WTC11 (cell line): Measurements from ENCODE around the gene BCAS3. TPM values are rescaled to one million over a fixed set of nuclear protein-coding genes. Genes with fewer than 3 reads are reported as not detected.

Source experiments
- ATAC-seq: fragments of 200-7000 bp; cut with Tn5 transposase; 2 replicates; pipeline ENCODE4 v1.10.0; 2021; ENCODE audit warnings: mild to moderate bottlenecking, moderate library complexity
- CTCF ChIA-PET: fragments of 300-600 bp; sonication (Branson Sonifier 250); formaldehyde crosslinking; loops from one replicate; lab custom pipeline; 2021; ENCODE audit warnings: antibody characterized with exemption; lab: Charles Lee
- POLR2A ChIA-PET: fragments of 350-600 bp; sonication (Branson Sonifier 250); formaldehyde crosslinking; loops from one replicate; lab custom pipeline; 2021; ENCODE audit warnings: antibody characterized with exemption; lab: Charles Lee
- DNase-seq: peaks from one replicate; pipeline ENCODE4 v3.0.0; 2021; ENCODE audit warnings: low spot score
- H3K27ac Mint-ChIP-seq: 2 replicates; pipeline ENCODE4 v1.8.0; 2021; ENCODE audit warnings: mixed read lengths
- H3K27me3 Mint-ChIP-seq: 2 replicates; pipeline ENCODE4 v1.8.0; 2021; ENCODE audit warnings: low read depth, mild to moderate bottlenecking, moderate library complexity, mixed read lengths
- H3K36me3 Mint-ChIP-seq: 2 replicates; pipeline ENCODE4 v1.8.0; 2021; ENCODE audit warnings: mixed read lengths
- H3K4me1 Mint-ChIP-seq: 2 replicates; pipeline ENCODE4 v1.8.0; 2022; ENCODE audit warnings: mixed read lengths
- H3K4me3 Mint-ChIP-seq: 2 replicates; pipeline ENCODE4 v1.8.0; 2021; ENCODE audit warnings: mild to moderate bottlenecking, moderate library complexity, mixed read lengths
- H3K9me3 Mint-ChIP-seq: 2 replicates; pipeline ENCODE4 v1.8.0; 2021; ENCODE audit warnings: mixed read lengths
- ARID4B ChIP-seq: sonication (generic); formaldehyde crosslinking; IDR thresholded peaks from 2 replicates; pipeline ENCODE4 v1.8.0; 2023; ENCODE audit warnings: missing genetic modification reagents, mild to moderate bottlenecking, borderline replicate concordance
- ELF4 ChIP-seq: sonication (generic); formaldehyde crosslinking; IDR thresholded peaks from 2 replicates; pipeline ENCODE4 v1.8.1; 2022; ENCODE audit warnings: low read depth, mild to moderate bottlenecking, moderate library complexity, missing genetic modification reagents
- ERG ChIP-seq: fragments of 250-450 bp; sonication (Bioruptor Pico); IDR thresholded peaks from 2 replicates; pipeline ENCODE4 v1.8.0; 2021; ENCODE audit warnings: mild to moderate bottlenecking
- ESRRA ChIP-seq: sonication (generic); formaldehyde crosslinking; IDR thresholded peaks from 2 replicates; pipeline ENCODE4 v1.8.1; 2022; ENCODE audit warnings: mild to moderate bottlenecking, missing genetic modification reagents, borderline replicate concordance
- FOXJ3 ChIP-seq: sonication (generic); formaldehyde crosslinking; IDR thresholded peaks from 2 replicates; pipeline ENCODE4 v1.9.0; 2021; ENCODE audit warnings: missing genetic modification reagents, mild to moderate bottlenecking, borderline replicate concordance
- JAZF1 ChIP-seq: fragments of 250-450 bp; sonication (Bioruptor Pico); IDR thresholded peaks from 2 replicates; pipeline ENCODE4 v1.9.0; 2021; ENCODE audit warnings: moderate library complexity, mild to moderate bottlenecking, inconsistent platforms
- MLX ChIP-seq: sonication (generic); formaldehyde crosslinking; IDR thresholded peaks from 2 replicates; pipeline ENCODE4 v1.8.1; 2023; ENCODE audit warnings: mild to moderate bottlenecking, missing genetic modification reagents, moderate library complexity
- NFYB ChIP-seq: sonication (generic); formaldehyde crosslinking; conservative IDR thresholded peaks from 2 replicates; pipeline ENCODE4 v1.8.0; 2022; ENCODE audit warnings: low read depth, missing genetic modification reagents
- NR3C1 ChIP-seq: sonication (generic); formaldehyde crosslinking; conservative IDR thresholded peaks from 2 replicates; pipeline ENCODE4 v1.8.1; 2023; ENCODE audit warnings: low read depth, mild to moderate bottlenecking, missing genetic modification reagents
- TEAD1 ChIP-seq: sonication (generic); formaldehyde crosslinking; IDR thresholded peaks from 2 replicates; pipeline ENCODE4 v1.8.0; 2022; ENCODE audit warnings: mild to moderate bottlenecking, missing genetic modification reagents
- ZNF219 ChIP-seq: sonication (generic); formaldehyde crosslinking; IDR thresholded peaks from 2 replicates; pipeline ENCODE4 v1.8.0; 2023; ENCODE audit warnings: missing genetic modification reagents, mild to moderate bottlenecking, borderline replicate concordance
- ZNF396 ChIP-seq: fragments of 250-450 bp; sonication (Bioruptor Pico); IDR thresholded peaks from 2 replicates; pipeline ENCODE4 v1.8.0; 2021; ENCODE audit warnings: mild to moderate bottlenecking, moderate library complexity, borderline replicate concordance
- ZSCAN18 ChIP-seq: fragments of 250-450 bp; sonication (Bioruptor Pico); IDR thresholded peaks from 2 replicates; pipeline ENCODE4 v2.1.2; 2022; ENCODE audit warnings: mild to moderate bottlenecking, moderate library complexity
- total RNA-seq: library from RNA; stranded (reverse); gene quantifications from 3 replicates; pipeline ENCODE4 v1.2.3, GENCODE V29; 2021
- TF ChIP-seq, protein P1 (sequence below): sonication (generic); formaldehyde crosslinking; IDR thresholded peaks from 2 replicates; pipeline ENCODE4 v1.8.1; 2023; ENCODE audit warnings: mild to moderate bottlenecking, missing genetic modification reagents

Gene BCAS3
- total RNA-seq, 1 experiment from 2014 or later, result 15.5 TPM

- Mint-ChIP-seq H3K4me1 (peaks cover 39% of the 10 kb centered on the region), H3K4me3 (peak overlapping the region; percentile 29), H3K36me3 (peaks cover 9% of the 10 kb centered on the region), H3K27me3 (no peaks in the 10 kb centered on the region), H3K27ac (peak overlapping the region; percentile 90), H3K9me3 (peaks cover 12% of the 10 kb centered on the region)
- ChIA-PET CTCF (interaction anchor here (0.9 to 2.8 kb wide), 2 partner anchors 26 to 58 kb away, joined by 4 to 11 read pairs; no protein-coding TSS in a partner anchor), POLR2A (no interaction called here)
- DNase-seq (no peak), ATAC-seq (peak; percentile 92)
- TF ChIP-seq ERG (CRISPR knock-in tag) (no peak), ZSCAN18 (CRISPR knock-in tag) (no peak), NFYB (CRISPR knock-in tag) (no peak), ESRRA (CRISPR knock-in tag) (no peak), ZNF219 (CRISPR knock-in tag) (no peak), TEAD1 (no peak), MLX (CRISPR knock-in tag) (no peak), NR3C1 (no peak), JAZF1 (CRISPR knock-in tag) (no peak), FOXJ3 (CRISPR knock-in tag) (no peak), ARID4B (CRISPR knock-in tag) (no peak), ZNF396 (no peak)
Observed at GRCh38 chr17:60747069-60747808, 69.6 kb downstream of the BCAS3 start.

DNA sequence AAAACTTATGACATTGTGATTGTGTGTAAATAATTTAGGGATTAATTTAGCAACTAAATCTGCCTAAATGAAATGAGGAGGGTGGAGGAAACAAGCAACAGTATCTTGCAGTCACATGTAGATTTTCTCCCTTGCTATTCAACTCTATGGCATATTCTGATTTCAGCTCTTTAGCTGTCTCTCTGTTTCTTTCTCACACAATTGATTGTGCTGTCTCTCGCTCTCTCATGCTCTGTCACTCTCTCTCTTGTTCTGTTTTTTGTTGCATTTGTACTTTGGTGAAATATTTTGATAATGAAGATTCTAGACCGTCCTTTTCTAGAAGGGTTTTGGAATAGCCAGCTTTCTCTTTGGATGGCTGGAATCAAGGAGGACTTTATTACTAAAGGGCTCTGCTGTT is 70.6 kb downstream of the BCAS3 start:
- no peak for TF ChIP-seq ELF4
- TF ChIP-seq, protein P1, sequence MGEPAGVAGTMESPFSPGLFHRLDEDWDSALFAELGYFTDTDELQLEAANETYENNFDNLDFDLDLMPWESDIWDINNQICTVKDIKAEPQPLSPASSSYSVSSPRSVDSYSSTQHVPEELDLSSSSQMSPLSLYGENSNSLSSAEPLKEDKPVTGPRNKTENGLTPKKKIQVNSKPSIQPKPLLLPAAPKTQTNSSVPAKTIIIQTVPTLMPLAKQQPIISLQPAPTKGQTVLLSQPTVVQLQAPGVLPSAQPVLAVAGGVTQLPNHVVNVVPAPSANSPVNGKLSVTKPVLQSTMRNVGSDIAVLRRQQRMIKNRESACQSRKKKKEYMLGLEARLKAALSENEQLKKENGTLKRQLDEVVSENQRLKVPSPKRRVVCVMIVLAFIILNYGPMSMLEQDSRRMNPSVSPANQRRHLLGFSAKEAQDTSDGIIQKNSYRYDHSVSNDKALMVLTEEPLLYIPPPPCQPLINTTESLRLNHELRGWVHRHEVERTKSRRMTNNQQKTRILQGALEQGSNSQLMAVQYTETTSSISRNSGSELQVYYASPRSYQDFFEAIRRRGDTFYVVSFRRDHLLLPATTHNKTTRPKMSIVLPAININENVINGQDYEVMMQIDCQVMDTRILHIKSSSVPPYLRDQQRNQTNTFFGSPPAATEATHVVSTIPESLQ (CRISPR knock-in tag), result no peak
- Mint-ChIP-seq H3K9me3 (peaks cover 12% of the 10 kb centered on the region), H3K27ac (peak overlapping the region; percentile 78), H3K4me3 (no peak overlapping the region; the same call in 1 of the 2 replicates), H3K27me3 (no peaks in the 10 kb centered on the region), H3K4me1 (peaks cover 39% of the 10 kb centered on the region), H3K36me3 (peaks cover 9% of the 10 kb centered on the region)
- no peak for DNase-seq
- no peak for ATAC-seq
- ChIA-PET POLR2A (no interaction called here), CTCF (interaction anchor here (2.8 kb wide), 1 partner anchor 27 kb away, joined by 11 read pairs; no protein-coding TSS in a partner anchor)
